GM19240 (cell line): ENCODE results near the gene PPP1R26.
"Not testable (repeated sequence)": the region's sequence is repeated elsewhere in the genome, so short reads cannot be mapped to it uniquely, and the experiment has no call there.

Experiments used
- DNase-seq: peaks from one replicate; pipeline ENCODE4 v3.0.0; 2011; ENCODE audit warnings: low spot score; ENCODE audit not compliant: insufficient read length

Gene PPP1R26

DNA sequence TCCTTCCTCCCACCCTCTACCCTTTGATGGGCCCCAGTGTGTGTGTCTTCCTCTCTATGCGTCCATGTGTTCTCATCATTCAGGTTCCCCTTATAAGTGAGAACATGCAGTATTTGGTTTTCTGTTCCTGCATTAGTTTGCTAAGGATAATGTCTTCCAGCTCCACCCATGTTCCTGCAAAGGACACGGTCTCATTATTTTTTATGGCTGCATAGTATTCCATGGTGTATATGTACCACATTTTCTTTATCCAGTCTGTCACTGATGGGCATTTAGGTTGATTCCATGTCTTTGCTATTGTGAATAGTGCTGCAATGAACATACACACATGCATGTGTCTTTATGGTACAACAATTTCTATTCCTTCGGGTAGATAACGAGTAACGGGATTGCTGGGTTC is 21.1 kb upstream of the PPP1R26 start:
- DNase-seq = not testable (repeated sequence)

- DNase-seq = no peak
These were observed 17.6 kb upstream of the PPP1R26 start for GRCh38 chr9:135461936-135462335.

DNA sequence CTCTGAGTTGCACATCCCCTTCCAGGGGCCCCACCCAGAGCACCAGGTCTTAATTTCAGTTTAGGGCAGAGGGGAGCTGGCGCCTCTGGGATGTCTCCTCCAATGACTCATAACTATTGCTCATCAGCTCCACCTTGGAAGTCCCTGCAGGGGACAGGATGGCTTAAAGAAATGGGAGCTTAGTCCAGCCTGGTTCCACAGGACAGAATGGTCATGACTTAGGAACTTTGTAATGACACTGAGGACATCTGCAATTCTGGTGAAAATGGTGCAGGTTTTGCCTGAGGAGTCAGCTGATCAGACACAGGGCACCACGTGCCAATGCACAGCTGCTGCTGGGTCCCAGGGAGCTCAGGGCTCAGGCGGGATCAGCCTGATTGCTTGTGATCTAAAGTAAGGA is 16.4 kb upstream of the PPP1R26 start:
- no peak for DNase-seq

DNA sequence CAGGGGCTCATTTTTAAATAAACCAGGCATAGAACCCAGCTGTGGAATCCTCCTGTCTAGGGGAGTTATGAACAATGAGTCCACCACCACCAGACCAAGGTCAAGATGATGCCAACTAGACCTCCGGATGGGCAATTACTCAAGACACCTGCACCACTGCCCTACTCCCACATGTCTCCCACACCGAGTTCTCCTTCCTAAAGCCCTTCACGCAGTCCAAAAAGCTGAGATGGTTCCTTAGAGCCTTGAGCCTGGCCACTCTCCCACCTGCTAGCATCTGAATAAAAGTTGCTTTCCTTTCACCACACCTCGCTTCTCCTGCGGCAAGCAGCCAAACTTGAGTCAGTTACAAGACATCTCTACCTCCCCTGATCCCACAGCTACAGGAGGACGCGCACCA is 15.4 kb upstream of the PPP1R26 start:
- no peak for DNase-seq

DNA sequence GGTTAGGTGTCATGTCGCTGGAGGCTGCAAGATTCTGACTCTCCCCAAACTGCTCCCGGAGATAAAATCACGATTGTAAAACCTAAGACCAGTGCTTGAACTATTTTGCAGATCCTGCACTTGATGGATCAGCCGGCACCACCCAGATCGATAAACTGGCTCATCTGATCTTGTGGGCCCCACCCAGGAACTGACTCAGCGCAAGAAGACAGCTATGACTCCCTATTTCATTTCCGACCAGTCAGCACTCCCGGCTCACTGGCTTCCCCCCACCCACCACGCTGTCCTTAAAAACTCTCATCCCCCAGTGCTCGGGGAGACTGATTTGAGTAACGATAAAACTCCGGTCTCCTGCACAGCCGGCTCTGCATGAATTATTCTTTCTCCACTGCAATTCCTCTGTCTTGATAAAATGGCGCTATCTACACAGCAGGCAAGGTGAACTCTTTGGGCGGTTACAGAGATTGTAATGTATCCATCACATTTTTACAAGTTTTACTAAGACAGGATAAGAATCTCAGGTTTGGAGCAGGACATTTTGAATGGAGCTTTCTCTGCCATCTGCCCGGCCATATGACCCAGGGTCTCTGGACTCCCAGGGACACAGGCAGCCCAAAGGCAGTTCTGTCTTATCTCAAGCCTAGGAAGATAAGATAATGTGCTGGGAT is 10.6 kb upstream of the PPP1R26 start:
- DNase-seq = no peak

GRCh38 chr9:135471791-135472640 is 7.6 kb upstream of the PPP1R26 start:
- no peak for DNase-seq

GRCh38 chr9:135473972-135474543 is 5.5 kb upstream of the PPP1R26 start:
- no peak for DNase-seq

GRCh38 chr9:135474915-135475314 is 4.7 kb upstream of the PPP1R26 start:
- DNase-seq = no peak

DNA sequence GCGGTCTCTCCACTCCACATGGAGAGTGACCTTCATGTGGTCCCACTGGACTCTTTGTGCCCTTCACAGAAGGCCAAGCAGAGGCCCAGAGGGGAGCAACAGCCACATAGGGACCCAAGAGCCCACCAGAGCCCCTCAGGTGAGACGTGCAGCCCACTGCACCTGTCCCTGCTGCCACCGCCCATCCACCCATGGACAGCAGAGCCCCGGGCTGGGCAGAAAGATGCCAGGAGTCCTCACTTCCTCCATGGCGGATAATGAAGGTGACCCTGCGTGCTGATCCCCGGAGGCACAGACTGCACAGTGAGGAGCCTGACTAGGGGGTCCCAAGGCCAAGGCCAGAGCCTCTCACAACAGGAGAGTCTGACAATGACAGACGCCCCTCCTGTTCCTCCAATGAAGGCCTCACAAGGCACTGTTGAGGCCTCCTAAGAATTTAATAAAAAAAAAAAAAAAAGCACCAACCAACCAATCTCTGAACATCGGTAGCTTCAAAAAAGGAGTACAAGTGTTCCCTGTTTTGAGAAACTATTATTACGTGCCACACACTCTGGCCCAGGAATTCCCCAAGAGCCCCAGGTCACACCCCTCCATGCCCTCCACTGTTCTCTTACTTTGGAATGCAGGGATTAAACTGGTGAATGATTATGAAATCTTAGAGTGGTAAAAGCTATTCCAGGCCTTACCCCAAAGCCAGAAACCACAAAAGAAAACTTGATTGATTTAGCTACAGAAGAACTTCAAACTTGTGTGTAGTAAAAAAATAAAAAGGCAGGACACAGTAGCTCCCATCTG is 2.8 kb upstream of the PPP1R26 start:
- no peak for DNase-seq

DNA sequence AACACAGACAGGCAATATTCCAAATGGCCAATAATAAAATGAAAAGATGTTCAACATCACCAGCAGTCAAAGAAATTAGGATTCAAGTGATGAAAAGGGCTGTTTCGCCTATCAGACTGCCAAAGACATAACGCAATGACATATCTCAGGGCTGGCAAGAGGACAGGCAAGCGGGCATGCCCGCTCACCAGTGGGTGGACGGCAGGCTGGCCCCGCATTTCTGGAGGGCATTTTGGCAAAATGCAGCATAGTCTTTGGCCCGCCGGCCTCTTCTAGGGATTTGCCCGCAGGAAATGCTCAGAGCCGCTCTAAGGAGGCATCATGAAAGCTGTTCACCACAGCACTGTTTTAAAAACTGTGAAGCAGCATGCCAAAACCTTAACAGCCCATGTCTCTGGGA is 1.4 kb upstream of the PPP1R26 start:
- DNase-seq = no peak

- DNase-seq = no peak
These were observed 633 bp upstream of the PPP1R26 start for GRCh38 chr9:135478829-135479468.

DNA sequence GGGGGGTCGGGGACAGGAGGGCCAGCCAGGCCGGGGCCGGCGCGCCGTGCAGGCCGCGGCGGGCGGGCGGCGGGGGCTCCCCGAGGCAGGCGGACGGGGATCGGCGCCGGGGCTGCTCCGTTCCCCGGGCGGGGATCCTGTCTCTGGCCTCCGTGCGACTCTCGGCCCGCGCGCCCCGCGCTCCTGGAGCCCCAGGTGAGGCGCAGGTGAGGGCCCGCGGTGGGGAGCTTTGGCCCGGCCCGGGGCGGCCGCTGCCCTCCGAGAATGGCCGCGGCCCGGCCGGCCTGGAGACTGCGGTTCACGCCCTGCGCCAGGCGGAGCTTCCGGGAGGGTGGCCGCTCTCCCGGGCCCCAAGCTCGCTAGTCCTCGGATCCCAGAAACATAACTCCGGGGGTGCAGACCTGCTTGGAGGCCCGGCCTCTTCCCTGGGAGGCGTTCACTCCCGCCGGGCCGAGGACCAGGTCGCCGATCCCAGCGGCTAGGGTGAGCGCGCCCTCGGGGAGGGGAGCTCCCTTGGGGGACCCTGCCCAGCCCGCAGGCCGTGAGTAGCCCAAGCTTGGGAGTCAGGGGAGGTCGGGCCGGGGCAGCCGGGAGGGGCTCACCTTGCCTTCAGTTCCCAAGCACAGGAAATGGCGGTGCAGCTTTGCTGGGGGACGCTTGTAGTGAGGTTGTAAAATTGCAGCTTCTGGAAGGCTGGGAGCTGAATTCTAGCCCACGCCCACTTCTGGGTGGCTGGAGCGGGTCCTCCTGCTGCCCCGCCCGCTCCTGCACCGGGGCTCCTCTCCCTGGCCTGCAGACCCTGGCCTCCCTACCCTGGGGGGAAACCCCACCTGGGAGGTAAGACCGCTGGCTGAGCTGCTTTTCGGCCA is 723 bp downstream of the PPP1R26 start:
- DNase-seq = no peak

DNA sequence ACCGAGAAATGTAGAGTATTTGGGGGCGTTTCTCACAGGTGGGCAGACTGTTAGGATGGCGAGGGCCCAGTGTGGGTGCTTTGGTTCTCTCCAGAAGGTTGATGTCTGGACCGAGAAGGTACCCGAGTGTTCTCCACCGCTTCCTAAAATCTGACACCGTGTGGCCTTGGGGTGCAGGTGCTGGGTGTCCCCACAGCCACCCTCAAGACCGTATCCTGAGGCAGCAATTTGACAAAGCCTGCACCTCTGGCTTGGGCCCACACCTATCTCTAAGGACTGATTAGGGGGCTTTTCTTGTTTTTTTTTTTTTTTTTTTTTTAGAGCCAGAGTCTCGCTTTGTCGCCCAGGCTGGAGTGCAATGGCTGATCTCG is 1.3 kb downstream of the PPP1R26 start:
- DNase-seq = no peak

DNA sequence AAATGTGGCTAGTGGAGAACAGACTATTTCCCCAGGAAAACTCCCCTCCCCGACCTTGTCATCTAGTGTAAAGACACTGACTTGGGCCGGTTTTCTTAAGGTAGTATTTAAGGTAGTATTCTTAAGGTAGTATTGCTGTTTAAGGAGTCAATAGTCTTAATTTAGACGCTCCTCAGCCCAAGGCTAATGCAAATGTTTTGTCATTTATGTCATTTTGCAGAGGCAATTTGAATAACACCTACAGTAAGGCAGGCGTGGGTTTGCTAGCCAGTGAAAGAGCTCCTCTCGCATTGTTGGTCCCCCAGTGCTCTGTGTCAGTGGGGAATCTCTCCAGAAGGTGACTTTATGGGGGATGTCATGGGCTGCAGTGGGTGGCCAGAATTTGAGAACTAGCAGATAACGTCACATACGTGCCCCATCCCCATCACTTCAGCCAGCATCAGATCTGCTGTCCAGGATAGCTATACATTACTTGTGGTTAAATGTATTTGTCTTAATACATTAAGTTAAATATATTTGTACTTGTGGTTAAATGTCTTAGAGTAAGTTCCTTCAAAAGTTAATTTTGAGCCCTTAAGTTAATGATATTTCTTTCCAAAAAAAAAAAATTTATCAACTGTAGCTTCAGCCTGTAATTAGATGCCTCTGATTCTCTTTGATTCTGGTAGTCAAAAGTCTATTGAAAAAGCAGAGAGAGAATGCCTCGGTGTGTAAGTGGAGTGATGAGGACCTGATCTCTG is 2.6 kb downstream of the PPP1R26 start:
- no peak for DNase-seq

DNA sequence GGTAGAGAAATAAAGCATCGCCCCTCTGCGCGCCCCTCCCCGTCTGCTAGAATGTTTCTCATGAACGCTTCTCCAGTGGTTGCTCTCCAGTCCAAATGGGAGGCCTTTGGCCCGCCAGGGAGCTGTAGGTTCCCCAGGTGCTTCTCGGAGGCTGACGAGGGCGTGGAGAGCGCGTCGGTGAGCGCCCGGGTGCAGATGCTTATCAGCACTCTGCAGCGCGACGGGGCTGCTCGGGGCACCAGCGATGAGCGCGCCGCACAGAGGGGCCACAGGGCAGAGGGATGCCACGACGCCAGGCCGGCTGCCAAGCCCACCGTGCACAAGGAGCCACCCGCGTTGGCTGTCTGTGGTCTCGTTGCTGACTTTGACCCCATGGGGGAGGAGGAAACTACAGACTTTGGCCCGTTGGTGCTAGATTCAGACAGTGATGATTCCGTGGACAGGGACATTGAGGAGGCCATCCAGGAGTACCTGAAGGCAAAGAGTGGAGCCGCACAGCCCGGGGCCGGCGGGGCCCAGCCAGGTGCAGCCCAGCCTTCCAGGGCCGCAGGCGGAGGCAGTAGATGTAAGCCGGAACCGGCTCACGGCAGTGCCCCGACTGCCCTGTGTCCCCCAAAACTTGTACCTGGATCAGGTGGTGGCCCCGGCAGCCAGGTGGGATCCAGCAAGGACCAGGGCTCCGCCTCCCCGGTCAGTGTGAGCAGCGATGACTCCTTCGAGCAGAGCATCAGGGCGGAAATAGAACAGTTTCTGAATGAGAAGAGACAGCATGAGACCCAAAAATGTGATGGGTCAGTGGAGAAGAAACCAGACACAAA is 5.1 kb downstream of the PPP1R26 start:
- DNase-seq = no peak

DNA sequence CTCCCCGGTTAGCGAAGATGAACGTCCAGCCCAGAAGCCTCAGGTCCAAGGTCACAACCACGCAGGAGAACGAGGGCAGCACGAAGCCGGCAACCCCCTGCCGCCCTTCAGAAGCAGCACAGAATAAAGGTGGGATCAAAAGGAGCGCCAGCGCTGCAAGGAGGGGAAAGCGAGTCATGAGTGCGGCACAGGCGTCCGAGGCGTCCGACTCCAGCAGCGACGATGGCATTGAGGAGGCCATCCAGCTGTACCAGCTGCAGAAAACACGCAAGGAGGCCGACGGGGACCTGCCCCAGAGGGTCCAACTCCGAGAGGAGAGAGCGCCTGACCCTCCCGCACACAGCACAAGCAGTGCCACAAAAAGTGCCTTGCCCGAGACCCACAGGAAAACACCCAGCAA is 5.8 kb downstream of the PPP1R26 start:
- no peak for DNase-seq

DNA sequence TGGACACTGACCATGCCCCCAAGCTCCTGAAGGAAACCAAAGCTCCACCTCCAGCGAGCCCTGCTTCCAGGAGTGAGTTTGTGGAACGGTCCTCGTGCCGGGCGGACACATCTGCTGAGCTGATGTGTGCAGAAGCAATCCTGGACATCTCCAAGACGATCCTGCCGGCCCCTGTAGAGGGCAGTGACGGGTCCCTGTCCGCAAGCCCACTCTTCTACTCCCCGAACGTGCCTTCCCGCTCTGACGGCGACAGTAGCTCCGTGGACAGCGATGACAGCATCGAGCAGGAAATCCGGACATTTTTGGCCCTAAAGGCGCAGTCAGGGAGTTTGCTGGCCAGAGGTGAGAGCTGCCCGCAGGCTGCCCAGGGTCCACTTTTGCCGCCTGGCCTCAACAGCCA is 6.2 kb downstream of the PPP1R26 start:
- no peak for DNase-seq

- DNase-seq = no peak
These were observed 6.9 kb downstream of the PPP1R26 start for GRCh38 chr9:135486267-135487065.
